Measurements from ENCODE around the gene SLC4A8. TPM values are rescaled to one million over a fixed set of nuclear protein-coding genes. Genes with fewer than 3 reads are reported as not detected.

The SLC4A8 gene
- total RNA-seq, 1 experiment from 2014 or later: 1.4 TPM

DNA sequence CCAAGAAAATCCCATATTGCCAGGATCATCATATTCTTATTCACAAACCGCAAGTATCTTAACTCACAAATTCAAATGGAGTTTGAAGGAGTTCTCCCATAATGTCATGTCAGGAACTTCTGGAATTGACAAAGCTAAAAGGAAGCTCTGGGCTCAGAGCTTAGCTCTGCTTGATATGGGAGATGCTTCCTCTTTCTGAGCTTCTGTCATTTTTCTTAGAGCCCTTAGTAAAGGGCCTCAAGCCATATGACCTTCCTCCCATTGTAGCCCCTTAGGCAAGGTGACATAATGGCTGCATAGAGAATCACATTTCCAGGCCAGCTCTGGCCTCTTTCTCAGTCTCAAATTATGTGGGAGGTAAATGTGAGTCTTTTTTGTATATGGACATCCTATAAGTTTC is 40.9 kb downstream of the SLC4A8 start:
- no peak overlapping the region for H3K4me3 ChIP-seq (replicated peaks in 1 of 2; ENCODE audit: low read depth in 1 of 2, low read length in 2 of 2)
- H3K9me2 ChIP-seq (ENCODE audit: insufficient read depth): no peaks in the 10 kb centered on the region
- H3K4me1 ChIP-seq (ENCODE audit: control insufficient read depth in 1 of 2, insufficient read depth in 2 of 2, low read length in 2 of 2): no peaks in the 10 kb centered on the region
- ChIA-PET POLR2A (no interaction called here), CTCF (no interaction called here), RAD21 (ENCODE audit: low non-redundant PET in 1 of 2, low total read pairs in 2 of 2, uncharacterized antibody in 2 of 2, unreplicated experiment in 2 of 2) (no interaction called here)
- no peak for ATAC-seq
- no peak overlapping the region for H3K9ac ChIP-seq (ENCODE audit: low read length)
- DNase-seq (ENCODE audit: low read depth, low spot score): no peak
- peaks cover 3% of the 10 kb centered on the region; the same call in 1 of the 2 replicates for H3K27me3 ChIP-seq (ENCODE audit: insufficient read depth, low read length)
- H4K20me1 ChIP-seq (ENCODE audit: insufficient read depth): no peaks in the 10 kb centered on the region
- H2AFZ ChIP-seq (ENCODE audit: low read depth, low read length, poor library complexity, severe bottlenecking): no peak overlapping the region
- H3K9me3 ChIP-seq (ENCODE audit: control insufficient read depth in 1 of 2, insufficient read depth in 1 of 2, low read depth in 1 of 2, low read length in 2 of 2): no peaks in the 10 kb centered on the region
- BruUV-seq (replicated peaks): no TSS peak
- H3K4me2 ChIP-seq (ENCODE audit: low read length): no peak overlapping the region
- intact Hi-C loops (cut with micrococcal nuclease): no loop called here
- no peak overlapping the region for H3K27ac ChIP-seq (ENCODE audit: low read depth, low read length)
- no peaks in the 10 kb centered on the region for H3K79me2 ChIP-seq (ENCODE audit: insufficient read depth, low read length)
- TF ChIP-seq SP1 (IDR thresholded peaks at IDR 0.05; ENCODE audit: low read depth) (no peak), TCF7L2 (IDR thresholded peaks at IDR 0.05; ENCODE audit: borderline replicate concordance, extremely low read depth, insufficient read depth, insufficient read length) (no peak), EZH2 (IDR thresholded peaks at IDR 0.05) (no peak)
- TF ChIP-seq, protein P1, sequence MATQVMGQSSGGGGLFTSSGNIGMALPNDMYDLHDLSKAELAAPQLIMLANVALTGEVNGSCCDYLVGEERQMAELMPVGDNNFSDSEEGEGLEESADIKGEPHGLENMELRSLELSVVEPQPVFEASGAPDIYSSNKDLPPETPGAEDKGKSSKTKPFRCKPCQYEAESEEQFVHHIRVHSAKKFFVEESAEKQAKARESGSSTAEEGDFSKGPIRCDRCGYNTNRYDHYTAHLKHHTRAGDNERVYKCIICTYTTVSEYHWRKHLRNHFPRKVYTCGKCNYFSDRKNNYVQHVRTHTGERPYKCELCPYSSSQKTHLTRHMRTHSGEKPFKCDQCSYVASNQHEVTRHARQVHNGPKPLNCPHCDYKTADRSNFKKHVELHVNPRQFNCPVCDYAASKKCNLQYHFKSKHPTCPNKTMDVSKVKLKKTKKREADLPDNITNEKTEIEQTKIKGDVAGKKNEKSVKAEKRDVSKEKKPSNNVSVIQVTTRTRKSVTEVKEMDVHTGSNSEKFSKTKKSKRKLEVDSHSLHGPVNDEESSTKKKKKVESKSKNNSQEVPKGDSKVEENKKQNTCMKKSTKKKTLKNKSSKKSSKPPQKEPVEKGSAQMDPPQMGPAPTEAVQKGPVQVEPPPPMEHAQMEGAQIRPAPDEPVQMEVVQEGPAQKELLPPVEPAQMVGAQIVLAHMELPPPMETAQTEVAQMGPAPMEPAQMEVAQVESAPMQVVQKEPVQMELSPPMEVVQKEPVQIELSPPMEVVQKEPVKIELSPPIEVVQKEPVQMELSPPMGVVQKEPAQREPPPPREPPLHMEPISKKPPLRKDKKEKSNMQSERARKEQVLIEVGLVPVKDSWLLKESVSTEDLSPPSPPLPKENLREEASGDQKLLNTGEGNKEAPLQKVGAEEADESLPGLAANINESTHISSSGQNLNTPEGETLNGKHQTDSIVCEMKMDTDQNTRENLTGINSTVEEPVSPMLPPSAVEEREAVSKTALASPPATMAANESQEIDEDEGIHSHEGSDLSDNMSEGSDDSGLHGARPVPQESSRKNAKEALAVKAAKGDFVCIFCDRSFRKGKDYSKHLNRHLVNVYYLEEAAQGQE (IDR thresholded peaks at IDR 0.05; ENCODE audit: low read depth): no peak
- H3K36me3 ChIP-seq (ENCODE audit: control insufficient read depth in 1 of 2, insufficient read depth in 2 of 2, low read length in 2 of 2): no peaks in the 10 kb centered on the region

DNA sequence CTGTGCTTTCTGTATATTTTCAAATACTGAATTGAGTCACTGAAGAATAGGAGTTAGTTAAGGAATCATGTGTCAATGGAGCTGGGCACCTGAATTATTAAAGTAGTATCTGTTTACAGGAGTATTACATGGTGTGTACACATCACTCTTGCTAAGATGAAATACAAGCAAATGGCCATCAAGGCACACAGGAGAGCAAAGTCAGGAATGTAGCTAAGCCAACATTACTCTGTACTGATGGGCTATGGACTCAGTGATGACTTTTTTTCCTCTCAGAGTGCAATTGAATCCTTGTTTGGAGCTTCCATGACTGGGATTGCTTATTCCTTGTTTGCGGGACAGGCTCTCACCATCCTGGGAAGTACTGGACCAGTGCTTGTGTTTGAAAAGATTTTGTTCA is 45.5 kb downstream of the SLC4A8 start:
- RAD21 ChIA-PET (ENCODE audit: low non-redundant PET in 1 of 2, low total read pairs in 2 of 2, uncharacterized antibody in 2 of 2, unreplicated experiment in 2 of 2): no interaction called here
- no peak overlapping the region for H3K4me3 ChIP-seq (replicated peaks in 1 of 2; ENCODE audit: low read depth in 1 of 2, low read length in 2 of 2)
- no peak overlapping the region for H3K27ac ChIP-seq (ENCODE audit: low read depth, low read length)
- no peak overlapping the region for H2AFZ ChIP-seq (ENCODE audit: low read depth, low read length, poor library complexity, severe bottlenecking)
- no TSS peak for BruUV-seq (replicated peaks)
- intact Hi-C loops (cut with micrococcal nuclease): no loop called here
- peaks cover 2% of the 10 kb centered on the region; the same call in 1 of the 2 replicates for H3K27me3 ChIP-seq (ENCODE audit: insufficient read depth, low read length)
- H3K79me2 ChIP-seq (ENCODE audit: insufficient read depth, low read length): no peaks in the 10 kb centered on the region
- ATAC-seq (no peak), DNase-seq (ENCODE audit: low read depth, low spot score) (no peak)
- H3K4me1 ChIP-seq (ENCODE audit: control insufficient read depth in 1 of 2, insufficient read depth in 2 of 2, low read length in 2 of 2): no peaks in the 10 kb centered on the region
- CTCF ChIA-PET: no interaction called here
- no peaks in the 10 kb centered on the region for H3K9me3 ChIP-seq (ENCODE audit: control insufficient read depth in 1 of 2, insufficient read depth in 1 of 2, low read depth in 1 of 2, low read length in 2 of 2)
- no peaks in the 10 kb centered on the region for H3K36me3 ChIP-seq (ENCODE audit: control insufficient read depth in 1 of 2, insufficient read depth in 2 of 2, low read length in 2 of 2)
- H3K4me2 ChIP-seq (ENCODE audit: low read length): no peak overlapping the region
- POLR2A ChIA-PET: no interaction called here
- no peaks in the 10 kb centered on the region for H4K20me1 ChIP-seq (ENCODE audit: insufficient read depth)
- no peaks in the 10 kb centered on the region for H3K9me2 ChIP-seq (ENCODE audit: insufficient read depth)
- H3K9ac ChIP-seq (ENCODE audit: low read length): no peak overlapping the region
- TF ChIP-seq TCF7L2 (IDR thresholded peaks at IDR 0.05; ENCODE audit: borderline replicate concordance, extremely low read depth, insufficient read depth, insufficient read length) (no peak), SIN3A (IDR thresholded peaks at IDR 0.05; ENCODE audit: low read depth) (no peak), EZH2 (IDR thresholded peaks at IDR 0.05) (no peak), POLR2A (IDR thresholded peaks at IDR 0.05; ENCODE audit: borderline replicate concordance, extremely low read depth, insufficient read depth, insufficient read length) (no peak), CEBPB (IDR thresholded peaks at IDR 0.05; ENCODE audit: low read depth) (no peak), JUND (IDR thresholded peaks at IDR 0.05) (no peak), ATF3 (IDR thresholded peaks at IDR 0.05) (no peak), FOSL1 (IDR thresholded peaks at IDR 0.05; ENCODE audit: low read depth) (no peak), ZNF274 (IDR thresholded peaks at IDR 0.05; ENCODE audit: low read depth, low read length) (no peak), ZFX (IDR thresholded peaks at IDR 0.05) (no peak), ELF1 (IDR thresholded peaks at IDR 0.05; ENCODE audit: borderline replicate concordance, low read depth) (no peak), EGR1 (IDR thresholded peaks at IDR 0.05; ENCODE audit: low read depth) (no peak)
- TF ChIP-seq, protein P1 (IDR thresholded peaks at IDR 0.05; ENCODE audit: low read depth): no peak

All from HCT116 (cell line).